ENCODE data around the gene IGSF3.
A peak's percentile ranks its signal among the peaks of the same experiment; 100 is the strongest.
"Not testable (repeated sequence)": the region's sequence is repeated elsewhere in the genome, so short reads cannot be mapped to it uniquely, and the experiment has no call there.

Gene IGSF3

GRCh38 chr1:116577759-116578314 is 89.7 kb downstream of the IGSF3 start:
- no peak for DNase-seq (ENCODE audit: low read depth in 2 of 2)

- DNase-seq (ENCODE audit: low read depth in 2 of 2): peak in 1 of 2 donors; percentile 46
Observed at GRCh38 chr1:116574581-116575291, 92.8 kb downstream of the IGSF3 start.

- DNase-seq (ENCODE audit: low read depth in 2 of 2): no peak
Observed at GRCh38 chr1:116573431-116574095, 94.0 kb downstream of the IGSF3 start.

DNA sequence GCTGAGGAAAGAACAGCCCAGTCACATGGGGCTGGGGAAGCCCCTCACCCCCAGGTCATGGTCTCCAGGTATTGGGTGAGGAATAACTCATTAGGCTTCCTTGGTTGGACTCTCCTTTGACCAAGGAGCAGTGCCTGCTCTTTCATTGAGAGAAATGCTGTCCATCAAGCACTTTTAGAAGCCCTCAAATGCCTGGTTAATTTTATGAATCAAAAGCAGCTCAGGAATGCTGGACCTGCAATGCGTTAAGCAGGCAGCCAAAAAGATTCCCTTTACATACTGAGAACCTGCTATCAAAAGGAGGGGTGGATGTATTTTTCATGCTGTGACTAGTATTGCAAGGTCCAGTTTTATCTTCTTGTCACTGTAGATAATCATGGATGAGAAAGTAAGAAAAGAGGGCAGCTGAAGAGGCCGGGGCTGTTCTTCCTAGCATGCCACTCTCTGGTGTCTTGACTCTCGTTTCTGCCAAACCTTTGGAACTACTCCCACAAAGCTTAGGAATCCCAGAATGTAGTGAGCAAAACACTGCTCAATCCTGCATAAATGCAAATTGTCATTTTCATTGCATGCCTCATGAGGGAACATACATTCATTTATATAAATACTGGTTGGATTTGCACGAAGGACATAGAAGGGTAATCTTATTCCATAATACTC is 94.6 kb downstream of the IGSF3 start:
- DNase-seq (ENCODE audit: low read depth in 2 of 2): no peak

- no peak for DNase-seq (ENCODE audit: low read depth in 2 of 2)
Observed at GRCh38 chr1:116572099-116572498, 95.4 kb downstream of the IGSF3 start.

GRCh38 chr1:116571215-116571919 is 96.2 kb downstream of the IGSF3 start:
- no peak for DNase-seq (ENCODE audit: low read depth in 2 of 2)

GRCh38 chr1:116570358-116571214 is 96.9 kb downstream of the IGSF3 start, which contains the start of gene CD58:
Gene CD58, minus strand, starts transcription at chr1:116571026. Its CDS starts 54 bp downstream, at chr1:116570972.
- peak; percentile 63 to 76 for DNase-seq (ENCODE audit: low read depth in 2 of 2)

DNA sequence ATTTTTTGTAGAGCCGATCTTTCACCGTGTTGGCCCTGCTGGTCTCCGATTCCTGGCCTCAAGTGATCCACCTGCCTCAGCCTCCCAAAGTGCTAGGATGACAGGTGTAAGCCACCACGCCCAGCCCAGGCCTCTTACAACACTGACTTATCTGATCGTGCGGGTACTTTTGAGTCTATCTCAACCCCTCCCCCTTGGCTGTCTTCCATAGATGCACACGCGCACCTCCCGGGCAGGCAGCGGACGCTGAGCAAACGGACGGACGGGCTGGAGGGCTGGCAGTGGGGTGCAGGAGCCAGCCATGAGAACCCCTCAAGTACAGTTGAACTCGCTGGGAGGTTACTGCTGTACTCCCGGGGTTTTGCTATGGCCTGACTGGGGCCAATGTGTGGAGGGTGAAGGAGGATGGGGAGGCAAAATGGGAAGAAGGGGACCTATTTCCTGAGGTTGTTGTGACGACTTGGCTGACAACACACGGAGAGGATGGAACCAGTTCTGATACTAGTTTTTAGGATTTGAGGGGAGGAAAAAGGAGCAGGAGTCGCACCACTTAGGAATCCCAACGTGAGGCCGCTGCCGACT is 97.7 kb downstream of the IGSF3 start:
- DNase-seq (ENCODE audit: low read depth in 2 of 2): peak in 1 of 2 donors; percentile 34

- DNase-seq (ENCODE audit: low read depth in 2 of 2): no peak
Observed at GRCh38 chr1:116569381-116569670, 98.2 kb downstream of the IGSF3 start.

DNA sequence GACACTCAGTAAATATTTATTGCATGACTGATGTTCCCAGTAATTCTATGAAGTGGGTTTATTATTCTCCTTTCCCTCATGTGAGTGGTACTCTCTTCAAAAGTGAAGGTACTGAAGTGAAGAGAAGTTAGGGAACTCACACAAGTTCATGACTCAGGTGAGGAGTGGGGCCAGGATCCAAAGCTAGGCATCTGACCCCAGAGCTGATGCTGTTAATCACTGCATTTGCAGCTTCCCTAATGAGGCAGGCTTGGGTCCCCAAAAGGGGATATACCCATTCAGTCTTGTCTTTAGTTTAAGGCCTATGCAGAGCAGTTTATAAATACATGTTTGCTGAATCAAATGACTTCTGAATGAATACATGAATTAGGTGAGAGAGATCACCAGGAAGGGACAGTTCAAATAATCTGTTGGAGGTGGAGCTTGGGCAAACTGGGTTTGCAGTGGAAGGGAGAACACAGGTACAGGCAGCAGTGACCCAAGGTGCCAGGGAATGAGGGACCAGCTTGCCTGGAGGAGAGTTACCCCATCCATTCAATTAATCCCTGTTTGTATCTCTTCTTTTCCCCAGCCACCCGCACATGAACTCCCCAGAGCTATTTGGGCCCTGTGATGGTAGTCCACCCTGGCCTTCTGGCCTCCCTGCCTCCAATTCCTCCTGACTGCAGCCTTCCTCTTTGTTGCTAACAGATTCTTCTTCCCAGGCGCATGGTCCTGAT is 98.7 kb downstream of the IGSF3 start:
- DNase-seq (ENCODE audit: low read depth in 2 of 2): no peak

GRCh38 chr1:116567790-116568661 is 99.5 kb downstream of the IGSF3 start:
- DNase-seq (ENCODE audit: low read depth in 2 of 2): no peak

- DNase-seq (ENCODE audit: low read depth in 2 of 2): no peak
Observed at GRCh38 chr1:116565222-116565621, 102.3 kb downstream of the IGSF3 start.

GRCh38 chr1:116564426-116564825 is 103.1 kb downstream of the IGSF3 start:
- DNase-seq (ENCODE audit: low read depth in 2 of 2): no peak

DNA sequence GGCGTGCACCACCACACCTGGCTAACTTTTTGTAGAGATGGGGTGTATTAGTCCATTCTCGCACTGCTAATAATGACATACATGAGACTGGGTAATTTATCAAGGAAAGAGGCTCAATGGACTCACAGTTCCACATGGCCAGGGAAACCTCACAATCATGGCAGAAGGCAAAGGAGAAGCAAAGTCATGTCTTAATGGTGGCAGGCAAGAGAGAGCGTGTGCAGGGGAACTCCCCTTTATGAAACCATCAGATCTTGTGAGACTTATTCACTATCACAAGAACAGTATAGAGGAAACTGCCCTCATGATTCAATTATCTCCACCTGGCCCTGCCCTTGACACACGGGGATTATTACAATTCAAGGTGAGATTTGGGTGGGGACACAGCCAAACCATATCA is 105.1 kb downstream of the IGSF3 start:
- DNase-seq (ENCODE audit: low read depth in 2 of 2): not testable (repeated sequence)

DNA sequence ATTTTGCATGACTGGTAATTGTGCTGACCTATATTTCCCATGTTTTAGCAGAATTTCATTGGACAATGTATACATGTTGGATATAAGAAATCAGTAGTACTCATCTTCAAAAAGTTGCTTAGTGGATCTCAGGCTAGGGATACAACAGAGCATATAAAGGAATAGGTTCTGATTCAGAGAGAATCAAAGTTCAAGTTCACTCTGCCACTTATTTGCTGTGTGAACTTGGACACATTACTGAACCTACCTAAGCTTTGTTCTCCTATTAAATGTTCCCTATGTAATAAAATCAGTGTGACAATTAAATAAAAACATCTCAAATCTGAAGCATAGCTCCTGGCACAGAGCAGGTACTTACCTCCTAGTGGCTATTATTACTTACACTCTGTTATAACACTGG is 106.0 kb downstream of the IGSF3 start:
- no peak for DNase-seq (ENCODE audit: low read depth in 2 of 2)

- DNase-seq (ENCODE audit: low read depth in 2 of 2): no peak
Observed at GRCh38 chr1:116560704-116561490, 106.6 kb downstream of the IGSF3 start.

DNA sequence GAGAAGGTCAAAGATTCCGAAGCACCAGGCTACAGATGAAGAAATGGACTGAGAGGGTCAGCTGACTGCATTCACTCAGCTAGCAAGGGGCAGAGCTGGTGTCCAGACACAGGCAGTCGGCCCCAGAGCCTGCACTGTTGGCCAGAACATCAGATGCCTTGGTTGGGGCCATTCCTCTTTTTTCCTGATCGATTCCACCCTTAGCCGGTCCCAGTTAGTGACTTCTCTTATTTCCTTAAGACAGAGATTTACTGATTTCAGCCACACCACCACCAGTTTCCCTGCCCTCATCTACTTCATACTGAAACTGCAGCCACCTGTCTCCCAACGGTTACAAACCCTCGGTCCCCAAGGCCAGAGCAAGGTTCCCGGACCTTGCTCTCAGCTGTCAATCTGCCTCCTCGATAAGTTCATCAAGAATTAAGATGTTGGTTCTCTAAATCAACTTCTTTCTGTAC is 108.2 kb downstream of the IGSF3 start:
- DNase-seq (ENCODE audit: low read depth in 2 of 2): no peak

- no peak for DNase-seq (ENCODE audit: low read depth in 2 of 2)
Observed at GRCh38 chr1:116558571-116558970, 109.0 kb downstream of the IGSF3 start.
